Dedifferentiated amniotic fluid mesenchymal stem cell (primary cell): Measurements from ENCODE around the gene CEACAM5.
"Not testable (repeated sequence)": the region's sequence is repeated elsewhere in the genome, so short reads cannot be mapped to it uniquely, and the experiment has no call there.

ENCODE experiments used
- DNase-seq: peaks from one replicate; pipeline ENCODE4 v3.0.0-alpha.2; 2016; ENCODE audit errors: extremely low spot score

CEACAM5 gene

DNA sequence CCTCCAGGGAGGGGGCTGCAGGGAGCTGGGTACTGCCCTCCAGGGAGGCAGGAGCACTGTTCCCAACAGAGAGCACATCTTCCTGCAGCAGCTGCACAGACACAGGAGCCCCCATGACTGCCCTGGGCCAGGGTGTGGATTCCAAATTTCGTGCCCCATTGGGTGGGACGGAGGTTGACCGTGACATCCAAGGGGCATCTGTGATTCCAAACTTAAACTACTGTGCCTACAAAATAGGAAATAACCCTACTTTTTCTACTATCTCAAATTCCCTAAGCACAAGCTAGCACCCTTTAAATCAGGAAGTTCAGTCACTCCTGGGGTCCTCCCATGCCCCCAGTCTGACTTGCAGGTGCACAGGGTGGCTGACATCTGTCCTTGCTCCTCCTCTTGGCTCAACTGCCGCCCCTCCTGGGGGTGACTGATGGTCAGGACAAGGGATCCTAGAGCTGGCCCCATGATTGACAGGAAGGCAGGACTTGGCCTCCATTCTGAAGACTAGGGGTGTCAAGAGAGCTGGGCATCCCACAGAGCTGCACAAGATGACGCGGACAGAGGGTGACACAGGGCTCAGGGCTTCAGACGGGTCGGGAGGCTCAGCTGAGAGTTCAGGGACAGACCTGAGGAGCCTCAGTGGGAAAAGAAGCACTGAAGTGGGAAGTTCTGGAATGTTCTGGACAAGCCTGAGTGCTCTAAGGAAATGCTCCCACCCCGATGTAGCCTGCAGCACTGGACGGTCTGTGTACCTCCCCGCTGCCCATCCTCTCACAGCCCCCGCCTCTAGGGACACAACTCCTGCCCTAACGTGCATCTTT, 7.8 kb upstream of the CEACAM5 start:
- DNase-seq = no peak

DNA sequence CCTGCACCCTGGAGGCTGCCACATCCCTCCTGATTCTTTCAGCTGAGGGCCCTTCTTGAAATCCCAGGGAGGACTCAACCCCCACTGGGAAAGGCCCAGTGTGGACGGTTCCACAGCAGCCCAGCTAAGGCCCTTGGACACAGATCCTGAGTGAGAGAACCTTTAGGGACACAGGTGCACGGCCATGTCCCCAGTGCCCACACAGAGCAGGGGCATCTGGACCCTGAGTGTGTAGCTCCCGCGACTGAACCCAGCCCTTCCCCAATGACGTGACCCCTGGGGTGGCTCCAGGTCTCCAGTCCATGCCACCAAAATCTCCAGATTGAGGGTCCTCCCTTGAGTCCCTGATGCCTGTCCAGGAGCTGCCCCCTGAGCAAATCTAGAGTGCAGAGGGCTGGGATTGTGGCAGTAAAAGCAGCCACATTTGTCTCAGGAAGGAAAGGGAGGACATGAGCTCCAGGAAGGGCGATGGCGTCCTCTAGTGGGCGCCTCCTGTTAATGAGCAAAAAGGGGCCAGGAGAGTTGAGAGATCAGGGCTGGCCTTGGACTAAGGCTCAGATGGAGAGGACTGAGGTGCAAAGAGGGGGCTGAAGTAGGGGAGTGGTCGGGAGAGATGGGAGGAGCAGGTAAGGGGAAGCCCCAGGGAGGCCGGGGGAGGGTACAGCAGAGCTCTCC, 6.9 kb upstream of the CEACAM5 start:
- no peak for DNase-seq

DNA sequence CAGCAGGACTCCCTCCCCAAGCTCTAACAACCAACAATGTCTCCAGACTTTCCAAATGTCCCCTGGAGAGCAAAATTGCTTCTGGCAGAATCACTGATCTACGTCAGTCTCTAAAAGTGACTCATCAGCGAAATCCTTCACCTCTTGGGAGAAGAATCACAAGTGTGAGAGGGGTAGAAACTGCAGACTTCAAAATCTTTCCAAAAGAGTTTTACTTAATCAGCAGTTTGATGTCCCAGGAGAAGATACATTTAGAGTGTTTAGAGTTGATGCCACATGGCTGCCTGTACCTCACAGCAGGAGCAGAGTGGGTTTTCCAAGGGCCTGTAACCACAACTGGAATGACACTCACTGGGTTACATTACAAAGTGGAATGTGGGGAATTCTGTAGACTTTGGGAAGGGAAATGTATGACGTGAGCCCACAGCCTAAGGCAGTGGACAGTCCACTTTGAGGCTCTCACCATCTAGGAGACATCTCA, 6.2 kb upstream of the CEACAM5 start:
- DNase-seq = no peak

DNA sequence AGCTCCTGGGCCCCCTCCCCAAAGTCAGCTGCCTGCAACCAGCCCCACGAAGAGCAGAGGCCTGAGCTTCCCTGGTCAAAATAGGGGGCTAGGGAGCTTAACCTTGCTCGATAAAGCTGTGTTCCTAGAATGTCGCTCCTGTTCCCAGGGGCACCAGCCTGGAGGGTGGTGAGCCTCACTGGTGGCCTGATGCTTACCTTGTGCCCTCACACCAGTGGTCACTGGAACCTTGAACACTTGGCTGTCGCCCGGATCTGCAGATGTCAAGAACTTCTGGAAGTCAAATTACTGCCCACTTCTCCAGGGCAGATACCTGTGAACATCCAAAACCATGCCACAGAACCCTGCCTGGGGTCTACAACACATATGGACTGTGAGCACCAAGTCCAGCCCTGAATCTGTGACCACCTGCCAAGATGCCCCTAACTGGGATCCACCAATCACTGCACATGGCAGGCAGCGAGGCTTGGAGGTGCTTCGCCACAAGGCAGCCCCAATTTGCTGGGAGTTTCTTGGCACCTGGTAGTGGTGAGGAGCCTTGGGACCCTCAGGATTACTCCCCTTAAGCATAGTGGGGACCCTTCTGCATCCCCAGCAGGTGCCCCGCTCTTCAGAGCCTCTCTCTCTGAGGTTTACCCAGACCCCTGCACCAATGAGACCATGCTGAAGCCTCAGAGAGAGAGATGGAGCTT, 4.7 kb upstream of the CEACAM5 start:
- DNase-seq = no peak

DNA sequence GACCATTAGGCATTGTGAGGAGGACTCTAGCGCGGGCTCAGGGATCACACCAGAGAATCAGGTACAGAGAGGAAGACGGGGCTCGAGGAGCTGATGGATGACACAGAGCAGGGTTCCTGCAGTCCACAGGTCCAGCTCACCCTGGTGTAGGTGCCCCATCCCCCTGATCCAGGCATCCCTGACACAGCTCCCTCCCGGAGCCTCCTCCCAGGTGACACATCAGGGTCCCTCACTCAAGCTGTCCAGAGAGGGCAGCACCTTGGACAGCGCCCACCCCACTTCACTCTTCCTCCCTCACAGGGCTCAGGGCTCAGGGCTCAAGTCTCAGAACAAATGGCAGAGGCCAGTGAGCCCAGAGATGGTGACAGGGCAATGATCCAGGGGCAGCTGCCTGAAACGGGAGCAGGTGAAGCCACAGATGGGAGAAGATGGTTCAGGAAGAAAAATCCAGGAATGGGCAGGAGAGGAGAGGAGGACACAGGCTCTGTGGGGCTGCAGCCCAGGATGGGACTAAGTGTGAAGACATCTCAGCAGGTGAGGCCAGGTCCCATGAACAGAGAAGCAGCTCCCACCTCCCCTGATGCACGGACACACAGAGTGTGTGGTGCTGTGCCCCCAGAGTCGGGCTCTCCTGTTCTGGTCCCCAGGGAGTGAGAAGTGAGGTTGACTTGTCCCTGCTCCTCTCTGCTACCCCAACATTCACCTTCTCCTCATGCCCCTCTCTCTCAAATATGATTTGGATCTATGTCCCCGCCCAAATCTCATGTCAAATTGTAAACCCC, 2.8 kb upstream of the CEACAM5 start:
- no peak for DNase-seq

DNA sequence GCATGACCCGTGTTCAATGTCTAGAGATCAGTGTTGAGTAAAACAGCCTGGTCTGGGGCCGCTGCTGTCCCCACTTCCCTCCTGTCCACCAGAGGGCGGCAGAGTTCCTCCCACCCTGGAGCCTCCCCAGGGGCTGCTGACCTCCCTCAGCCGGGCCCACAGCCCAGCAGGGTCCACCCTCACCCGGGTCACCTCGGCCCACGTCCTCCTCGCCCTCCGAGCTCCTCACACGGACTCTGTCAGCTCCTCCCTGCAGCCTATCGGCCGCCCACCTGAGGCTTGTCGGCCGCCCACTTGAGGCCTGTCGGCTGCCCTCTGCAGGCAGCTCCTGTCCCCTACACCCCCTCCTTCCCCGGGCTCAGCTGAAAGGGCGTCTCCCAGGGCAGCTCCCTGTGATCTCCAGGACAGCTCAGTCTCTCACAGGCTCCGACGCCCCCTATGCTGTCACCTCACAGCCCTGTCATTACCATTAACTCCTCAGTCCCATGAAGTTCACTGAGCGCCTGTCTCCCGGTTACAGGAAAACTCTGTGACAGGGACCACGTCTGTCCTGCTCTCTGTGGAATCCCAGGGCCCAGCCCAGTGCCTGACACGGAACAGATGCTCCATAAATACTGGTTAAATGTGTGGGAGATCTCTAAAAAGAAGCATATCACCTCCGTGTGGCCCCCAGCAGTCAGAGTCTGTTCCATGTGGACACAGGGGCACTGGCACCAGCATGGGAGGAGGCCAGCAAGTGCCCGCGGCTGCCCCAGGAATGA, 1.5 kb upstream of the CEACAM5 start:
- no peak for DNase-seq

DNA sequence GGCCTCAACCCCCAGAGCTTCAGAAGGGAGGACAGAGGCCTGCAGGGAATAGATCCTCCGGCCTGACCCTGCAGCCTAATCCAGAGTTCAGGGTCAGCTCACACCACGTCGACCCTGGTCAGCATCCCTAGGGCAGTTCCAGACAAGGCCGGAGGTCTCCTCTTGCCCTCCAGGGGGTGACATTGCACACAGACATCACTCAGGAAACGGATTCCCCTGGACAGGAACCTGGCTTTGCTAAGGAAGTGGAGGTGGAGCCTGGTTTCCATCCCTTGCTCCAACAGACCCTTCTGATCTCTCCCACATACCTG, 969 bp upstream of the CEACAM5 start:
- DNase-seq = no peak

DNA sequence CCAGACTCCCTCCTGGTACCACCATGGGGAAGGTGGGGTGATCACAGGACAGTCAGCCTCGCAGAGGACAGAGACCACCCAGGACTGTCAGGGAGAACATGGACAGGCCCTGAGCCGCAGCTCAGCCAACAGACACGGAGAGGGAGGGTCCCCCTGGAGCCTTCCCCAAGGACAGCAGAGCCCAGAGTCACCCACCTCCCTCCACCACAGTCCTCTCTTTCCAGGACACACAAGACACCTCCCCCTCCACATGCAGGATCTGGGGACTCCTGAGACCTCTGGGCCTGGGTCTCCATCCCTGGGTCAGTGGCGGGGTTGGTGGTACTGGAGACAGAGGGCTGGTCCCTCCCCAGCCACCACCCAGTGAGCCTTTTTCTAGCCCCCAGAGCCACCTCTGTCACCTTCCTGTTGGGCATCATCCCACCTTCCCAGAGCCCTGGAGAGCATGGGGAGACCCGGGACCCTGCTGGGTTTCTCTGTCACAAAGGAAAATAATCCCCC, 505 bp upstream of the CEACAM5 start:
- DNase-seq = no peak

DNA sequence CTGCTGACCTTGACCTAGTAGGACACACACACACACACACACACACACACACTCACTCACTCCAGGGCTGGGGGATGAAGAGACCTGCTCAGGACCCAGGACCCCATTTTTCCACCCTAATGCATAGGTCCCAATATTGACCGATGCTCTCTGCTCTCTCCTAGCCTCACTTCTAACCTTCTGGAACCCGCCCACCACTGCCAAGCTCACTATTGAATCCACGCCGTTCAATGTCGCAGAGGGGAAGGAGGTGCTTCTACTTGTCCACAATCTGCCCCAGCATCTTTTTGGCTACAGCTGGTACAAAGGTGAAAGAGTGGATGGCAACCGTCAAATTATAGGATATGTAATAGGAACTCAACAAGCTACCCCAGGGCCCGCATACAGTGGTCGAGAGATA, 1.1 kb downstream of the CEACAM5 start:
- DNase-seq = not testable (repeated sequence)

DNA sequence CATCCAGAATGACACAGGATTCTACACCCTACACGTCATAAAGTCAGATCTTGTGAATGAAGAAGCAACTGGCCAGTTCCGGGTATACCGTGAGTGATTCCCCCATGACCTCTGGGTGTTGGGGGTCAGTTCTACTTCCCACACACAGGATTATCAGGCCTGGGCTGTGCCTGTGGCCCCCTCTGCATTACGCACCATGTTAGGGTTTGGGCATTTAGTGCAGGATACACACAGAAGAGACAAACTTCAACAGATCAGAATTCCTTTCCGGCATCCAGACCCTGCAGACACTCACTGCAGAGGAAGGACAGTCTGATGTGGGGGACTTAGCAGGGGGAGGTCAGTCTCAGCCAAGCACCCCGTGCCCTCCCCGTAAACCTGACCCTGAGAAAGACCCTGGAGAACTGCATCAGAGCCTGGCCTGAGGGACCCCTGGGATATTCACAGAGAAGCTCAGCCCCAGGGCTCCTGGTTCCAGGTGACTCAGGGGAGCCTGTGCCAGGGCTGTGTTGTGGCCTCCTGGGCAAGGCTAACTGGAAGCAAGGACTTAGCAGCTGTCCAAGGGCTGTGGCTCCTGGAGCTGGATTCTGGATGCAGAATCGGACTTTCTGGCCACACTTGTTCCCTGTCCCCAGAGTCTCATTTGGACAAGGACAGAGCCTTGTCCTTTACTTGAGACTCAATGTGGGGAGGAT, 1.7 kb downstream of the CEACAM5 start:
- no peak for DNase-seq

DNA sequence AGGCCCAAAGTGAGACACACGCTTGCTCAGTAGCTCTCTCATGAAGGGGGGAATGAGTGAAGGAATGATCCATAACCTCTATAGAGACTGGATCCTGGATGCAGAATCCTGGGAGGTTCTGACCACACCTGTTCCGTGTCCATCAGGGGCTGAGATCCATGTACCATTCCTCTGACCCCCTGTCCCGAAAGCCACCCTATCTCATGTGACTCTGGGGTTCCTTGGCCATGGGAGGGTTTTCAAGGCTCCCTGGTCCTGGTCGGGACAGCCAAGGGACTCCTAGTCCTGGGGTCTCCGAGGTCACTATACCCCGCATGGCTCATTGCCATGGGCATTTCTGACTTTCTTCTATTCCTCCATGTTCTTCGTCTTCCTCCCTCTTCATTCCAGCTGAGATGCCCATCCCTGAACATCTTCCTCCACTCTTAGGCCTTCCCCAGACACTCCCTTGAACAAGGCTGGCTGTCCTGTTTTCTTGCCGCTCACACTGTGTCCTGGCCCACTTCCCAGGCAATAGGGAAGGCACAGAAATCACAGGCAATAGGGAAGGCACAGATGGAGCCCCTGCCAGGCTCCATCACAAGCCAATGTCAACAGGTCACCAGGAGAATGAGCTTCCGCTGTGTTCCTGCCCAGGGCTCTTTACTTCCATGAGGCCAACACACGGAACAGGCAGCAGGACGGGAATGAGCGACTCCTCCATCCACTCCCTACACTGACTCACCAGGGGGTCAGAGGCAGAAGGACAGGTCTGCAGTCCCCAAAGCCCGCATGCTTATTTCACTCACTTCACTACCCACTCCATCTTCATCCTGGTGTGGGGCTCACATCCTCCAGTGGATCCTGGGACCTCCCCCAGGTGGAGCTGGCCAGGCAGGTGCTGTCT, 3.2 kb downstream of the CEACAM5 start:
- no peak for DNase-seq

DNA sequence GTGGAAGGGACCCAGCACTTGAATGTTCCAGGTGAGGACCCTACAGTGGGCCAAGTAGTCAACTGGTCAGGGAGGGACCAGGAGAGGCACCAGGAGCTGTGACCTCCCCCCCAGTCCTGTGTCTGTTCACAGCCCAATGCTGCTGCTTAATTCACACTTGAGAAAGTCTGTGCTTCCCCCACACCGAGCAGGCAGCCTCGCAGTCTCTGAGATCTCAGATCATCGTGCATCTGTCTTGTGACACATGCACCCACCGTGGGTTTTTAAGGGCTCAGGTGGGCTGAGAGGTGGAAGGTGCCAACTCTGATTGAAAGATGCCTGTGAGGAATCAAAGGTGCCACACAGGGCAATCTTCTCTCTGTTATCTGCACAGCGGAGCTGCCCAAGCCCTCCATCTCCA, 6.2 kb downstream of the CEACAM5 start:
- DNase-seq = no peak

DNA sequence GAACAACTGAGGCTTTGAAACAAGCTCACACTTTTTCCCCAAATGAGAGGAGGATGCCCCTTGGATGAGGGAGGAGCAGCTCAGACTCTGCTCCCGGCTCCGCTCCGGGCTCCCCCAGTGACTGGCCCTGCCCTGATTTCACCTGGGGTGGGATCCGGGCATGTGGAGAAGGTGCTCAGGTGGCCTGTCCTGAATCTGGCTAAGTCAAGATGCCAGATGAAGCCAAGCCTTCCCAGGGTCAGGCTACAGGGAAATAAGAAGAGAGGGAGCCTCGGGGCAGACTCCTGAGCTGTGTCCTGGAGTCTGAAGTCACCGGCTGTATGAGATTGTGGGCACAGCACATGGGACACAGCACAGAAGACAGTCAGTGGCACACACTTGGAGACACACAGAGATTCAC, 10.3 kb downstream of the CEACAM5 start:
- no peak for DNase-seq

DNA sequence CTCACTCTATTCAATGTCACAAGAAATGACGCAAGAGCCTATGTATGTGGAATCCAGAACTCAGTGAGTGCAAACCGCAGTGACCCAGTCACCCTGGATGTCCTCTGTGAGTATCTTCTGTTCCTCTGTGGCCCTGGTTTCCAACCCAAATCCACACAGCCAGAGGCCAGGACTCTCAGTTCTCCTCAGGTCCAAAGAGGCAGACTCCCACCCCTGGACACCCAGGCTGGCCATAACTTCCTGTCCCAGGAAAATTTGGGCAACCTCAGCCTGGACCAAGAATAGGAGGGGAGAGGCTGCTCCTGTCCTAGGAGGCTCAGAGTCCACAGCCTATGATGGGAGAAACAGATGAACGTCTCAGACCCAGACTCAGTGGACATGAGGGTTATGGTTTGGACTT, 11.7 kb downstream of the CEACAM5 start:
- no peak for DNase-seq

DNA sequence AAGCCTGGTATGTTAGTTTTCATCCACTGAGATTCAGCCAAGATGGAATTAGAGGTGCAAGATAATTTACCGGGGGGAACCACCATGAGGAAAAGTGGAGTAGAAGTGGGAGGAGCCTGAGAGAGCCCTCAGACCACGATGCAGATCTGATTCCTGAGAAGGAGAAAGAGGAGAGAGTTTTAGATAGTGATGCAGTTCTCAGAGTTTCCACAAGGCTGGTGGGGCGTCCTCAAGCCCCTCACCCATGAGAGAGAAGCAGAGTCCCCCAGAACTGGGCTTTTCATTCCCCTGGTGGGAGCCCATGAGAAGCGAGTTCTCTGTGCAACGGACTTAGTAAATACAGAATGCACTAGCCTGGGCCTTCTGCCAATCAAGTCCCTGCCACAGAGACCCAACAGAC, 18.1 kb downstream of the CEACAM5 start:
- no peak for DNase-seq

DNA sequence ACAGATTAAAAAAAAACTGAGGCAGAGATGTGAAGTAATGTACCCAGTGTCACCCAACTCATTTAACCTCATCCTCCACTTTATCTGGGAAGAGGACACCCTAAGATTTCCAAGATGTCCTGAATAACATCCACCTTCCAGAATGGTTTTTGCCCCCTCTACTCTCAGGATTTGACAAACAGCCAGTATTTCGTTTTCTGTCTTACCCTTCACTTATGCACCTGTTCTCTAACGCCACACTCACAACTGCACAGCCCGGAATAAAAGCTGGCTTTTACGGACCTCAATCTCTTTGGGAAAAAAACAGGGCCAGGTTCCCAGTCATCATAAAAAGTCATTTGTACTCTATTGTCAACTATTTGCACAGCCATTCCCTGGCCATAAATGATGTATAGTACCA, 25.7 kb downstream of the CEACAM5 start:
- DNase-seq = no peak

DNA sequence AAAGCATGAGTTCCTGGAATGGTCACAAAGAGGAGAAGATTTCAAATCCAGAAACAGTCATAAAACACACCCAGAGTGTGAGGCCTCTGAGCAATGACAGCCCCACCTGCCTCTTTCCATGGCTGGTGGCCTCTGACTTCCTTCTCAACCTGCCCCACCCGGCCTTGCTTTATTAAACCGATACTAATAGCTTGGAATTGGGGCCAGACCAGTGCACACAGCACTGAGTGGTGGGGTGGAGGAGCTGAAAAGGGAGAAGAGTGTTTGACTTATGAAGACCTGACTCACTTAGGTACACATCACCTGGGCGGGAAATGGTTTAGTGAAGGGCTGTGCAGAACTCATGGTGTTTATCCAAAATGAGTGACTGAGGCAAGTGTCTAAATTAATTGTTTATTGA, 26.2 kb downstream of the CEACAM5 start:
- no peak for DNase-seq

DNA sequence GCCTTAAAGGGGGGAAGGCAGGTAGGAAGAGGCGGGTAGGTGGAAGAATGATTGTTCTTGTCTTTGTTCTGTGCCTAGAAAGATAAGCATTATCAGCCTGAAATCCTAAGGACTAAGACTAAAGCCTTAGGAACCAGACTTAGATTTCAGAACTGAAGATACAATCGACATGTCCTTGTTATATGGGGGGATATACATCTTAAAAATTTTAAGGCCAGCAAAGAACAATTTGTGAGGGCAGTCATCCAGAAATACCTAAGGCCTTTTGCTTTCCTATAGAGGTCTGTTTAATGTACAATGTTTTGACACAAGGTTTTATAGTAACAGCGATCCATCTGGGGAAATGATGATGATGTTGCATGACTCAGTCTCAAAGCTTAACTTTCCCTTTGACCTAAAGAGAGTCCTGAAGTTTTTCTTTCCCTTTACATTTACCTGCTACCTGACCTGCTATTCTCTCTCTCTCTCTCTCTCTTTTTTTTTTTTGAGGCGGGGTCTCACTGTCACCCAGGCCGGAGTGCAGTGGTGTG, 26.7 kb downstream of the CEACAM5 start:
- no peak for DNase-seq

DNA sequence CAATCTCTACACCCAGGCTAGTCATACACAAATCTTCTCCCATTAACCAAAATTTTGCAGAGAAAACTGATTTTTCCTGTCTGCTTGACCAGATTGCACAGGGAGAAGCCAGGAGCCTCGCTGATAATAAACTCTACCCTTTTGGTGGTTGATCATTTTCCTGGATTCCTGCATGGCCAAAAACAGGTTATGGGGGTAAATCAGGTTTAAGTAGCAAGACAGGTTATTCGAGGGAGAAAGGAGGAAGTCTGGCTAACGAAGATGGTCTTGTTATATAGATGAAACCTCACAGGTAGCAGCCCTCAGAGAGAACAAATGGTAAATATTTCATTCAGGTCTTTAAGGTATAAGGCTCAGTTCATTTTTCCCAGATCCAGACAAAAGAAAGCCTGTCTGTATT, 30.9 kb downstream of the CEACAM5 start:
- no peak for DNase-seq
